HEK293 (cell line): ENCODE results near the gene CCL28.

Experiments used
- ZFHX2 ChIP-seq: fragments of 450-650 bp; formaldehyde crosslinking; conservative IDR thresholded peaks from 2 replicates; pipeline ENCODE4 v1.5.1; 2016; ENCODE audit warnings: missing biosample characterization, missing genetic modification characterization
- ZFP3 ChIP-seq: fragments of 450-650 bp; formaldehyde crosslinking; IDR thresholded peaks from 2 replicates; pipeline ENCODE4 v1.5.1; 2016; ENCODE audit warnings: low read depth, missing biosample characterization, missing genetic modification characterization
- ZSCAN30 ChIP-seq: fragments of 450-650 bp; IDR thresholded peaks from 2 replicates; pipeline ENCODE4 v1.5.1; 2018; ENCODE audit warnings: missing biosample characterization, mild to moderate bottlenecking, missing genetic modification characterization, moderate library complexity
- TF ChIP-seq, protein P1 (sequence below): fragments of 450-650 bp; formaldehyde crosslinking; IDR thresholded peaks from 2 replicates; pipeline ENCODE4 v1.5.1; 2016; ENCODE audit warnings: missing biosample characterization, missing genetic modification characterization

DNA sequence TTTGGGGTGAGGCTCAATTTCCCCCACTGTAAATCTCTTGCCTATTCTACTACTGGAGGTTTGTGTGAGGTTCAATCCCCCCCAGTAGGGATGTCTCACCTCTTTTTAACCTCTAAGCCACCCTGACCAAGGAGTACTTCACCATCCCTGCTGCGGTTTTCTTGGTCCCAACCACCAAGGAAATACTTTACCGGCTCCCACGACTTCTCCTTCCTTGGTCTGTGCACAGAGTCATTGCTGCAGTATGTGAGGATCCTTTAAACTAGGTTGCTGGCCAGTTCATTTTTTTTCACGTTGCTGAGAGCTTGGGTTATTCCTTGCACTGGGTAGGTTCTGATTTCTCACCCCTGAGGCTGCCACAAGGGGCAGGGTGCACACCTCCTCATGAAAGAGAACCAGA, 76.5 kb downstream of the CCL28 start:
- TF ChIP-seq ZSCAN30 (tag by site-specific recombination) (no peak), ZFHX2 (tag by site-specific recombination) (no peak), ZFP3 (no peak)
- TF ChIP-seq, protein P1, sequence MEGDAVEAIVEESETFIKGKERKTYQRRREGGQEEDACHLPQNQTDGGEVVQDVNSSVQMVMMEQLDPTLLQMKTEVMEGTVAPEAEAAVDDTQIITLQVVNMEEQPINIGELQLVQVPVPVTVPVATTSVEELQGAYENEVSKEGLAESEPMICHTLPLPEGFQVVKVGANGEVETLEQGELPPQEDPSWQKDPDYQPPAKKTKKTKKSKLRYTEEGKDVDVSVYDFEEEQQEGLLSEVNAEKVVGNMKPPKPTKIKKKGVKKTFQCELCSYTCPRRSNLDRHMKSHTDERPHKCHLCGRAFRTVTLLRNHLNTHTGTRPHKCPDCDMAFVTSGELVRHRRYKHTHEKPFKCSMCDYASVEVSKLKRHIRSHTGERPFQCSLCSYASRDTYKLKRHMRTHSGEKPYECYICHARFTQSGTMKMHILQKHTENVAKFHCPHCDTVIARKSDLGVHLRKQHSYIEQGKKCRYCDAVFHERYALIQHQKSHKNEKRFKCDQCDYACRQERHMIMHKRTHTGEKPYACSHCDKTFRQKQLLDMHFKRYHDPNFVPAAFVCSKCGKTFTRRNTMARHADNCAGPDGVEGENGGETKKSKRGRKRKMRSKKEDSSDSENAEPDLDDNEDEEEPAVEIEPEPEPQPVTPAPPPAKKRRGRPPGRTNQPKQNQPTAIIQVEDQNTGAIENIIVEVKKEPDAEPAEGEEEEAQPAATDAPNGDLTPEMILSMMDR (tag by site-specific recombination) = no peak
